ENCODE results near the gene NRK.
"Not testable (repeated sequence)": the region's sequence is repeated elsewhere in the genome, so short reads cannot be mapped to it uniquely, and the experiment has no call there.

The NRK gene, protein sequence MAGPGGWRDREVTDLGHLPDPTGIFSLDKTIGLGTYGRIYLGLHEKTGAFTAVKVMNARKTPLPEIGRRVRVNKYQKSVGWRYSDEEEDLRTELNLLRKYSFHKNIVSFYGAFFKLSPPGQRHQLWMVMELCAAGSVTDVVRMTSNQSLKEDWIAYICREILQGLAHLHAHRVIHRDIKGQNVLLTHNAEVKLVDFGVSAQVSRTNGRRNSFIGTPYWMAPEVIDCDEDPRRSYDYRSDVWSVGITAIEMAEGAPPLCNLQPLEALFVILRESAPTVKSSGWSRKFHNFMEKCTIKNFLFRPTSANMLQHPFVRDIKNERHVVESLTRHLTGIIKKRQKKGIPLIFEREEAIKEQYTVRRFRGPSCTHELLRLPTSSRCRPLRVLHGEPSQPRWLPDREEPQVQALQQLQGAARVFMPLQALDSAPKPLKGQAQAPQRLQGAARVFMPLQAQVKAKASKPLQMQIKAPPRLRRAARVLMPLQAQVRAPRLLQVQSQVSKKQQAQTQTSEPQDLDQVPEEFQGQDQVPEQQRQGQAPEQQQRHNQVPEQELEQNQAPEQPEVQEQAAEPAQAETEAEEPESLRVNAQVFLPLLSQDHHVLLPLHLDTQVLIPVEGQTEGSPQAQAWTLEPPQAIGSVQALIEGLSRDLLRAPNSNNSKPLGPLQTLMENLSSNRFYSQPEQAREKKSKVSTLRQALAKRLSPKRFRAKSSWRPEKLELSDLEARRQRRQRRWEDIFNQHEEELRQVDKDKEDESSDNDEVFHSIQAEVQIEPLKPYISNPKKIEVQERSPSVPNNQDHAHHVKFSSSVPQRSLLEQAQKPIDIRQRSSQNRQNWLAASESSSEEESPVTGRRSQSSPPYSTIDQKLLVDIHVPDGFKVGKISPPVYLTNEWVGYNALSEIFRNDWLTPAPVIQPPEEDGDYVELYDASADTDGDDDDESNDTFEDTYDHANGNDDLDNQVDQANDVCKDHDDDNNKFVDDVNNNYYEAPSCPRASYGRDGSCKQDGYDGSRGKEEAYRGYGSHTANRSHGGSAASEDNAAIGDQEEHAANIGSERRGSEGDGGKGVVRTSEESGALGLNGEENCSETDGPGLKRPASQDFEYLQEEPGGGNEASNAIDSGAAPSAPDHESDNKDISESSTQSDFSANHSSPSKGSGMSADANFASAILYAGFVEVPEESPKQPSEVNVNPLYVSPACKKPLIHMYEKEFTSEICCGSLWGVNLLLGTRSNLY (N-terminal part only)

GRCh38 chrX:105822138-105823091, at the start of gene NRK:
NRK (plus strand) TSS chrX:105822539; CDS start chrX:105822846, 307 bp downstream.
- no peak for DNase-seq

- no peak for DNase-seq
Observed at GRCh38 chrX:105773801-105774200, 48.5 kb upstream of the NRK start.

GRCh38 chrX:105775679-105776078, 46.7 kb upstream of the NRK start:
- DNase-seq = no peak

GRCh38 chrX:105781804-105782203, 40.5 kb upstream of the NRK start:
- DNase-seq = no peak

DNA sequence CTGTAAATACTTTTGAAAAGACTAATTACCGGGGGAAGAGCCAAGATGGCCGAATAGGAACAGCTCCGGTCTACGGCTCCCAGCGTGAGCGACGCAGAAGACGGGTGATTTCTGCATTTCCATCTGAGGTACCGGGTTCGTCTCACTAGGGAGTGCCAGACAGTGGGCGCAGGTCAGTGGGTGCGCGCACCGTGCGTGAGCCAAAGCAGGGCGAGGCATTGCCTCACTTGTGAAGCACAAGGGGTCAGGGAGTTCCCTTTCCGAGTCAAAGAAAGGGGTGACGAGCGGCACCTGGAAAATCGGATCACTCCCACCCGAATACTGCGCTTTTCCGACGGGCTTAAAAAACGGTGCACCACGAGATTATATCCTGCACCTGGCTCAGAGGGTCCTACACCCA, 25.5 kb upstream of the NRK start:
- DNase-seq = not testable (repeated sequence)

DNA sequence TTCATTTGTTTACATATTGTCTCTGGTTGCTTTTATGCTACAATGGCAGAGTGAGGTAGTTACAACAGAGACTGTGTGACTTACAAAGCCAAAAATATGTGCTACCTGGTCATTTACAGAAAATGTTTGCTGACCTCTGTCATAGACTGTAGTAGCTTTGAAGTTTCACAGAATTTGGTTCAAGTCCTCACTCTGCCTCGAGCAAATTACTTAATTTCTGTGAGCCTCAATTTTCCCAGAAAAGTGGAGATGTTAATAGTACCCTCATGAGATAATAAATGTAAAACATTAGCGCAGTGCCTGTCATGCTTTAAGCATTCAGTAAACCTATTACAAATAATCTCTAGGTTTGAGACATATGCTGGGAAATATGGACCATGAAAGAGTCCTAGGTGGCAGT, 18.4 kb upstream of the NRK start:
- no peak for DNase-seq

GRCh38 chrX:105805655-105806054, 16.7 kb upstream of the NRK start:
- DNase-seq = not testable (repeated sequence)

DNA sequence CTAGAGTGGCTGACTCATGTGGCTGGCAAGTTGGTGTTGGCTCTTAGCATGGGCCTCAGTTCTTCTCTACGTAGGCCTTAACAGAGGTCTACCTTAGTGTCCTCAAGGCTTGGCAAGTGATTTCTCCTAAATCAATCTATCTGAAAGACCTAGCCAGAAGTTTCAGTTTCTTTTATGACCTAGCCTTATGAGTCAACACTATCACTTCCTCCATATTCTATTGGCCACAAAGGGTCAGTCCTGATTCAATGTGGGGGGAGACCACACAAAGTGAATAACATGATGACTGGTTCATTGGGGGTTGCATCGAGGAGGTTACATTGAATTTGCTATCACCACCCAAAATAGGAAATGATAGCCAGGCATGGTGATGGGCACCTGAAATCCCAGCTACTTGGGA, 5.8 kb upstream of the NRK start:
- DNase-seq = no peak

GRCh38 chrX:105820247-105820646, 2.1 kb upstream of the NRK start:
- DNase-seq = no peak

GRCh38 chrX:105821471-105822121, 743 bp upstream of the NRK start:
- DNase-seq = no peak

- no peak for DNase-seq
Observed at GRCh38 chrX:105823092-105823455, 735 bp downstream of the NRK start.

DNA sequence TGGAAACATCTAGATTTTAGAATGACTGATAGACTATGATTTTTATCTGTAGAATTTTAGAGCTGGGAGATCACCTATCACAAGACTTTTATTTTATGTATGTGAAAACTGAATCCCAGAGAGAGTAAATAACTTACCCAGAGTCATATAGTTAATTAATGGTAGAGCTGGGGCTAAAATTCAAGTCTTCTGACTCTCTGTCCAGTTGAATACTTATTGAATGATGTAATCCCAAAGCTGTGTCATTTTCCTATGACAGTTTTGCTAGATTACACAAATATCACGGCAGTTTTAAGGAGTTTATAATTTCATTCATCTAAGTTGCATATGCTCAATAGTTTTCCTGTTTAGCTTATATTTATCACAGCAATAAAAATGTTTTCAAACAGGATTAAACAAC, 6.7 kb downstream of the NRK start:
- DNase-seq = no peak

DNA sequence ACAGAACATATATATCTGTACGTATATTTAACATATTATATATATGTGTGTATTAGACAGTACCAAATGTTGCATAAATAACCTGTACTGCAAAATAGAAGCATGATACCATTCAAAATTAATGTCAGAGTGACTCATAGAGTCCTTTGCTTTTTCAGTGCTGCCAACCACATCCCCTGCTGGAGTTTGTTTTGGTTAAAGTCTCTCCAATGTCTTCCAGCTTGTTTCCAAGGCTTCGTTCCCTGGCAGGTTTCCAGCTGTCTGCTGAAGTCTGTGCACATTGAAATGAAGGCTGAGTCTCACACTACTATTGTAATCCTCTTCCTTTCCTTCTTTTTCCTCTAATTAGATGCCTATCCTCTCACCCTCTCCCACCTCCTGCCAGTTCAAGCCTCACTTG, 14.9 kb downstream of the NRK start:
- peak; percentile 54 for DNase-seq

DNA sequence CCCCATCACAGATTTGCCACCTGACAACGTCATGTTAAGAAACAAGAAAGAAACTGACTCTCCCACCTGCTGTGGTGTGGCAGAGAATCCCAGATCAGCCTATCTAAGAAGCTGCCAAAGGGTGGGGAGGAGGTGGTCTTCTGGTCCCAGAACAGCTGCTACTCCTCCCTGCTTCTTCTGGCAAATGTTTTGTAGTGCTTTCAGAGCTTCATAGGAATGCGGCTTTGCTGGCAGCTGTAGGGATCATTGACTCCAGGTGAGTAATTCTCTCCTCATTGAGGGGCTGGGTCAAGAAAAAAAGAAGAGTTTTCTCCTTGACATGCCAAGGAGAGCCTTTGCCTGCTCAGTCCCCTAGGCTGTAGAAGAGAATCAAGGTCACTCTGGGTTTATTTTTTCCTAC, 23.3 kb downstream of the NRK start:
- DNase-seq = no peak

- DNase-seq = not testable (repeated sequence)
Observed at GRCh38 chrX:105850100-105850499, 27.8 kb downstream of the NRK start.

DNA sequence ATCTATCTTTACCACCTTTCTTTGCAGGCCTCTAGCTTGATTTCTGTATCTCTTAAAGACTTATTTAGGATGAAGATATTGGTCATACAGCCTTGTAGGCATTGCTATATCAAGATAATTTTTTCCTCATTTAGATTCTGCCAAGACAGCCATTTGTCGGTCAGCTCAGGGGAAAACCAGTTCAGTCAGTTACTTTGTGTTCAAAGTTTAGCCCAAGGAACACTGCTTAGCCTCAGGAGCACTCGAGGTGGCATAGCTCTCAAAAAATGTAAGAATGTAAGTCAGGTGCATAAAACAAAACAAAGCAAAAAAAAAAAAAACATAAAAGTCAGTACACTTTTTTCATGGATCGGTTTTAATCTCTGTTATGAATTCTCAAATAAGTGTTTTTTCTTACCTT, 43.4 kb downstream of the NRK start:
- no peak for DNase-seq

DNA sequence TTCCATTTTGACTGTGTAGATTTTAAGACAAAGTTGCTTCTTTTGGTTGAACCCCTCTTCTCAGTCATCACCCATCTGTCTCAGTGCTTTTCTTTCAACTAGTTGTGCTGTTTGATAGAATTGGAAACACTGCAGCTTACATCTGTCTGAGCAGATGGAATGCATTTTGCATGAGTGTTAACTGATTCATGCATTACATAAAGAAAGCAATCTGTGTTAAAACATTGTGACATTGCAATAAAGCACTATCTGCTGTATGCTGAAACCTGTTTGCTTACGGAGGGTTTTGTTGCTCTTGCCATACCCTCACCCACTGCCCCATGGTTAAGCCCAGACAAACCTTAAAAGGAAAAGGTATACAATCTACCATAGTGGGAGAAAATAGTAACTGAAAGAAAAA, 47.4 kb downstream of the NRK start:
- DNase-seq = no peak

DNA sequence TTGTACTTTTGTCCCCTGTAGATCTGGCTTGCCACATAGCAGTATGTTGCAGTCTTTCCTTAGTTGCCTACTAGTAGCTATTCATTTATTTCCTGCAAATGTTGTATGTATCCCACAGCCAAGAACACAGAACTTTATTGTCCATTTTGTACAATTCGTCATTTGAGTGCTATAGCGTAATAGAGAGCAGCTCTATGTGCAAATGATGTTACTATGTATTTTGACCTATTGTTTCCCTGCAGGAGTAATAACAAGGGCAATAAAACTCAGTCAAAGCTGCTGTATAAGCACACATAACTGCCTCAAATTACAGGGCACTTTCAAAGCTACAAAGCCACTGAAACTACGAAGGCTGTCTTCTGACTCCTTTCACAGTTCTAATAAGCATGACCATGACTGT, 48.1 kb downstream of the NRK start:
- DNase-seq = no peak

DNA sequence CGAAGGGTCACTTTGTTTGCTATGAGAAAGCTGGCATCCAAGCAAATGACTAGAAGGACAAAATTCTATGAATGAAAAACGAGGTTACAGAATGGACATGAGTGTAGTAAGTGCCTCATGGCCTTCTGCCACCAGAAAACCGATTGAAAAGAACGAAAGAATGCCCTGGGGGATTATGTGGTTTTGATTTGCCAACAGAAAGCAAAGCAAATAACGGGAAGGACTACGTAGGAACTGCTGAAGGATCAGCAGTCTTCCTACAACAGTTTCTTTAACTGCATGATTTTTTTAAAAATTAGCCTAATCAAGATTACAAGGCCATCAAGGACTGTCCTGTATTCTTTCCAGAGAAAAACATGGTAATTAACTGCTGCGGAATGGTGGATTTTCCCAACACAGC, 50.6 kb downstream of the NRK start:
- no peak for DNase-seq

DNA sequence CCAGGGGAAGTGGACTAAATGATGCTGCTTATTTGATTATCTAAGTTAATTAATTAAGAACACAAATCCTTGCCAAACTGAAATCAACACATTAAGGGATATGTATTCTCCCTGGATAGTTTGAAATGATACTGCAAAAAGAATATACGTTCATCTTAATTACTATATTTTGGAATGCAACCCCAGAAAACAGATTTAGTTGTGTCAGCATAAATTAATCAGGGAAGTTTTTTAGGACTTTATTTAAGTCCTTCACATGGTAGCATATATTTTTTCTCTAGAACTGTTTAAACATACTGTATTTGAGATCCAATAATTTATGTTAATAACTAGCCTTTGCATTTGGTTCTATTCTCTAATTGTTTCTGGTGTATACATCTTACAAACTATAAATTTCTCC, 52.5 kb downstream of the NRK start:
- DNase-seq = no peak

- DNase-seq = peak; percentile 1
Observed at GRCh38 chrX:105876658-105877057, 54.3 kb downstream of the NRK start.

DNA sequence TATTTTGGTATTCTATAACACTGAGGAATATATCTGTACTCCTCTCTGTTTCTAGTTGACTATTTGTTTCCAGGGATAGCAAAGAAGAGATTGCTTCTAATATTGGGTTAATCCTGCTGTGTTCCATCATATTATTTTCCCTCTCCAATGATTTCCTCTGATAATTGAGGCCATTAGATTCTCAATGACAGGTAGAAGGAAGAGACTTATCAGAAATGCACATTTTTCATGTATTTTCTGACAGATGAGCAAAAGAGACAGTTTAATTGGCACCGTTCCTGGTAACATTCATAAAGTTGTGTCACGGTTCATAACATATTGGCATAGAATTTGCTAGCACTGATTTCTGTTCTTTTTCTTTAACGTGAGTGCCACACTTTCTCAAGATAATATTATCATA, 58.2 kb downstream of the NRK start:
- DNase-seq = no peak
